ENCODE results near the gene SDK1.
"Not testable (repeated sequence)": the region's sequence is repeated elsewhere in the genome, so short reads cannot be mapped to it uniquely, and the experiment has no call there.

SDK1 gene

GRCh38 chr7:3753868-3754267 lies 452.8 kb downstream of the SDK1 start:
- no peak for DNase-seq

- DNase-seq = no peak
These were observed 453.7 kb downstream of the SDK1 start for GRCh38 chr7:3754493-3755341.

GRCh38 chr7:3755778-3756453 lies 454.9 kb downstream of the SDK1 start:
- not testable (repeated sequence) for DNase-seq

- no peak for DNase-seq
These were observed 456.0 kb downstream of the SDK1 start for GRCh38 chr7:3757059-3757458.

- DNase-seq = no peak
These were observed 459.6 kb downstream of the SDK1 start for GRCh38 chr7:3760651-3761050.

- DNase-seq = no peak
These were observed 461.2 kb downstream of the SDK1 start for GRCh38 chr7:3762146-3762831.

- DNase-seq = no peak
These were observed 467.1 kb downstream of the SDK1 start for GRCh38 chr7:3767917-3768777.

GRCh38 chr7:3771906-3772305 lies 470.9 kb downstream of the SDK1 start:
- DNase-seq = no peak

GRCh38 chr7:3778345-3778744 lies 477.3 kb downstream of the SDK1 start:
- no peak for DNase-seq

- DNase-seq = no peak
These were observed 479.0 kb downstream of the SDK1 start for GRCh38 chr7:3780016-3780415.

GRCh38 chr7:3780525-3780924 lies 479.5 kb downstream of the SDK1 start:
- DNase-seq = no peak

- no peak for DNase-seq
These were observed 480.6 kb downstream of the SDK1 start for GRCh38 chr7:3781607-3782006.

- no peak for DNase-seq
These were observed 486.7 kb downstream of the SDK1 start for GRCh38 chr7:3787717-3788264.

GRCh38 chr7:3790803-3791202 lies 489.8 kb downstream of the SDK1 start:
- no peak for DNase-seq

- no peak for DNase-seq
These were observed 490.3 kb downstream of the SDK1 start for GRCh38 chr7:3791327-3791726.

GRCh38 chr7:3795141-3795540 lies 494.1 kb downstream of the SDK1 start:
- DNase-seq = no peak

- no peak for DNase-seq
These were observed 494.7 kb downstream of the SDK1 start for GRCh38 chr7:3795781-3796180.

GRCh38 chr7:3805151-3805550 lies 504.1 kb downstream of the SDK1 start:
- no peak for DNase-seq

GRCh38 chr7:3806516-3806915 lies 505.5 kb downstream of the SDK1 start:
- no peak for DNase-seq

- DNase-seq = no peak
These were observed 506.8 kb downstream of the SDK1 start for GRCh38 chr7:3807824-3808223.

GRCh38 chr7:3821488-3821887 lies 520.4 kb downstream of the SDK1 start:
- no peak for DNase-seq

- DNase-seq = no peak
These were observed 524.4 kb downstream of the SDK1 start for GRCh38 chr7:3825491-3825890.

GRCh38 chr7:3832199-3832598 lies 531.1 kb downstream of the SDK1 start:
- DNase-seq = no peak

Measured in NCI-H2107 (cell line).